SK-N-SH (cell line): ENCODE results near the gene CLEC4G. TPM values are rescaled to one million over a fixed set of nuclear protein-coding genes. Genes with fewer than 3 reads are reported as not detected.

Experiments
- CTCF ChIA-PET: fragments of 300-600, 350-600 bp; formaldehyde crosslinking; extraction: SDS; loops from one replicate; lab custom pipeline; 2021; lab: Yijun Ruan, JAX
- POLR2A ChIA-PET: fragments of 350-600 bp; sonication (Branson Sonifier 250); formaldehyde crosslinking; extraction: SDS; loops from one replicate; lab custom pipeline; 2020; ENCODE audit warnings: antibody characterized with exemption, inconsistent platforms; lab: Yijun Ruan, JAX
- DNase-seq: peaks from one replicate; pipeline ENCODE4 v3.0.0; 2012
- H2AFZ ChIP-seq: fragments of 200-600 bp; sonication (generic); 2 replicates; pipeline ENCODE4 v1.8.1; 2016; ENCODE audit warnings: antibody characterized with exemption, mild to moderate bottlenecking, low read depth
- H3F3A ChIP-seq: fragments of 200-600 bp; sonication (generic); replicated peaks from 2 replicates; pipeline ENCODE3; 2016; ENCODE audit warnings: antibody characterized with exemption, mild to moderate bottlenecking; ENCODE audit not compliant: insufficient read depth
- H3K27ac ChIP-seq, 2 experiments: fragments of 200-500 bp in 1 of 2; fragments of 200-600 bp in 1 of 2; sonication (Bioruptor generic) in 1 of 2; sonication (generic), shearing (Covaris generic) in 1 of 2; 2 replicates each; pipeline versions ENCODE4 v1.5.1 to v1.6.1; 2014 to 2016; ENCODE audit warnings: low read depth in 2 of 2, inconsistent platforms in 1 of 2, low read length in 1 of 2, mild to moderate bottlenecking in 1 of 2, mixed read lengths in 1 of 2
- H3K27me3 ChIP-seq: fragments of 200-600 bp; sonication (generic), shearing (Covaris generic); 2 replicates; pipeline ENCODE4 v1.6.1; 2016; ENCODE audit warnings: mixed run types; ENCODE audit not compliant: insufficient read depth
- H3K36me3 ChIP-seq, 2 experiments: fragments of 200-500 bp in 1 of 2; fragments of 200-600 bp in 1 of 2; sonication (Bioruptor generic) in 1 of 2; sonication (generic) in 1 of 2; replicated peaks in 1 of 2; 2 replicates each; pipeline versions ENCODE3 to v1.5.1; 2014 to 2016; ENCODE audit warnings: low read length in 1 of 2, mild to moderate bottlenecking in 1 of 2; ENCODE audit not compliant: insufficient read depth in 2 of 2, control insufficient read depth in 1 of 2
- H3K4me1 ChIP-seq, 2 experiments: fragments of 200-500 bp in 1 of 2; fragments of 200-600 bp in 1 of 2; sonication (Bioruptor generic) in 1 of 2; sonication (generic), shearing (Covaris generic) in 1 of 2; 2 replicates each; pipeline versions ENCODE4 v1.5.1 to v1.6.1; 2014 to 2016; ENCODE audit warnings: low read depth in 1 of 2, low read length in 1 of 2, mixed run types in 1 of 2; ENCODE audit not compliant: insufficient read depth in 2 of 2, control insufficient read depth in 1 of 2
- H3K4me2 ChIP-seq: fragments of 200-600 bp; sonication (generic), shearing (Covaris generic); 2 replicates; pipeline ENCODE4 v1.6.1; 2017; ENCODE audit warnings: mixed run types
- H3K4me3 ChIP-seq, 2 experiments: fragments of 200-500 bp in 1 of 2; fragments of 200-600 bp in 1 of 2; sonication (Bioruptor generic) in 1 of 2; sonication (generic), shearing (Covaris generic) in 1 of 2; 2 replicates each; pipeline versions ENCODE4 v1.5.1 to v1.8.1; 2014 to 2016; ENCODE audit warnings: low read depth in 2 of 2, inconsistent platforms in 1 of 2, low read length in 1 of 2, mild to moderate bottlenecking in 1 of 2, mixed read lengths in 1 of 2, moderate library complexity in 1 of 2
- H3K79me2 ChIP-seq: fragments of 200-600 bp; sonication (generic); 2 replicates; pipeline ENCODE4 v1.8.1; 2017; ENCODE audit warnings: mild to moderate bottlenecking; ENCODE audit not compliant: insufficient read depth
- H3K9ac ChIP-seq: fragments of 200-600 bp; sonication (generic); 2 replicates; pipeline ENCODE4 v1.6.1; 2017; ENCODE audit warnings: mixed run types
- H3K9me2 ChIP-seq: fragments of 200-600 bp; sonication (generic); 2 replicates; pipeline ENCODE4 v1.6.1; 2017; ENCODE audit warnings: mixed run types
- H3K9me3 ChIP-seq: fragments of 200-600 bp; sonication (generic); 2 replicates; pipeline ENCODE4 v1.6.1; 2017; ENCODE audit warnings: mixed run types, mild to moderate bottlenecking, moderate library complexity
- H4K20me1 ChIP-seq: fragments of 200-600 bp; sonication (generic); 2 replicates; pipeline ENCODE4 v1.6.1; 2017; ENCODE audit warnings: mild to moderate bottlenecking, mixed run types; ENCODE audit not compliant: insufficient read depth
- CHD2 ChIP-seq: fragments of 150-350 bp; IDR thresholded peaks from 2 replicates; pipeline ENCODE4 v1.6.1; 2018; ENCODE audit warnings: low read length; ENCODE audit not compliant: partially characterized antibody
- EP300 ChIP-seq, 2 experiments: IDR thresholded peaks; 2 replicates each; pipeline versions ENCODE4 v1.4.0 to v1.6.1; 2012; ENCODE audit warnings: borderline replicate concordance in 1 of 2, low read depth in 1 of 2, low read length in 1 of 2
- FOSL2 ChIP-seq: IDR thresholded peaks from 2 replicates; pipeline ENCODE4 v1.4.0; 2012; ENCODE audit warnings: low read depth, mild to moderate bottlenecking, moderate library complexity, borderline replicate concordance
- GABPA ChIP-seq: IDR thresholded peaks from 2 replicates; pipeline ENCODE4 v1.4.0; 2012; ENCODE audit warnings: low read depth, mild to moderate bottlenecking
- MXI1 ChIP-seq: IDR thresholded peaks from 2 replicates; pipeline ENCODE4 v1.6.1; 2012; ENCODE audit warnings: mild to moderate bottlenecking, low read depth, low read length, improper control_type of control experiment
- RAD21 ChIP-seq: IDR thresholded peaks from 2 replicates; pipeline ENCODE4 v1.6.1; 2012; ENCODE audit warnings: mild to moderate bottlenecking, low read length
- RCOR1 ChIP-seq: fragments of 150-350 bp; IDR thresholded peaks from 2 replicates; pipeline ENCODE4 v1.6.1; 2017; ENCODE audit warnings: antibody characterized with exemption, low read length
- RXRA ChIP-seq: IDR thresholded peaks from 2 replicates; pipeline ENCODE4 v1.4.0; 2012; ENCODE audit warnings: low read depth, mild to moderate bottlenecking, borderline replicate concordance
- YY1 ChIP-seq: IDR thresholded peaks from 2 replicates; pipeline ENCODE4 v1.4.0; 2012; ENCODE audit warnings: low read depth, mild to moderate bottlenecking
- WGBS: methylation state at CpG from one replicate; pipeline ENCODE4 v1.1.6; 2017; ENCODE audit warnings: low lambda C conversion rate; 5-methylcytosine and 5-hydroxymethylcytosine counted together
- polyA plus RNA-seq, 3 experiments: library from polyadenylated mRNA; depleted of rRNA; stranded (reverse); fragments of >200 nt; gene quantifications; 2 replicates each; pipeline ENCODE4 v1.2.3, GENCODE V29; 2012
- TF ChIP-seq, protein P1 (sequence below): IDR thresholded peaks from 2 replicates; pipeline ENCODE4 v1.4.0; 2012; ENCODE audit warnings: low read depth, borderline replicate concordance
- TF ChIP-seq, protein P2 (sequence below): fragments of 200-600 bp; sonication (generic); IDR thresholded peaks from 2 replicates; pipeline ENCODE4 v1.6.1; 2017; ENCODE audit warnings: antibody characterized with exemption, mild to moderate bottlenecking, moderate library complexity
- TF ChIP-seq, protein P3 (sequence below): fragments of 150-350 bp; IDR thresholded peaks from 2 replicates; pipeline ENCODE4 v1.6.1; 2017; ENCODE audit warnings: antibody characterized with exemption, low read length, low read depth, borderline replicate concordance

Gene CLEC4G
- polyA plus RNA-seq, 1 of the 3 experiments (the other 2 are of a cell fraction) = not detected

DNA sequence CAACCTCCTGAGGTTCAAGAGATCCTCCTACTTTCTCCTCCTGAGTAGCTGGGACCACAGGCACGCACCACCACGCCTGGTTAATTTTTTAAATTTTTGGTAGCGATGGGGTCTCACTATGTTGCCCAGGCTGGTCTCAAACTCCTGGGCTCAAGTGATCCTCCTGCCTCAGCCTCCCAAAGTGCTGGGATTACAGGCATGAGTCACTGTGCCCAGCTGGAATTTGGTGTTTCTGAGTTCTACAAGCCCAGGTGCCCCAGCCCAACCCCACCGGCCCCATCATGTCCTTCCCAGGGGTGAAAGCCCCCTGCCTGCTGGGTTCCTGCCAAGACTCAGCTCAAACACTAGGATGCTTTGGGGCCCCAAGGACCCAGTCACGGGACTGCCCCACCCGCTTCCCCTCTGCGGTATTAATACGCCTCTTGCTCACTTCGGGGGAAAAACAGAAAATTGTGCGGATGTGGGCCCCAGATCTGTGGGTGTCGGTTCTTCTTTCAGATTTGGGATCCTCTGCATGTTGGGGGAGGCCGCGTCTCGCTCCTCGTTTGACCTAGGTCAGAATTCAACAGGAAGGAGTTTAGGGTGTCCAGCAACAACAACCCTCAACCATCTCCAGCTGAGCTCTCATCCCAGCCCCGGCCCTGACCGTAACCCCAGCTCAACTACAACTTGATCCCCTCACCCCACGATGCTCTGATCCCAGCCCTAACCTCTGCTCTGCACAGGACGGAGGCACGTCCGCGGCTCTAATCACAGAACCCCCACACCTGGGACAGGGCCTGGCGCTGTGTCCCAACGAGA is 26.3 kb downstream of the CLEC4G start:
- Histone ChIP-seq H4K20me1 (no peaks in the 10 kb centered on the region), H3K9me2 (no peaks in the 10 kb centered on the region), H3K9me3 (no peaks in the 10 kb centered on the region), H3K4me2 (no peak overlapping the region), H3K4me3 (no peak overlapping the region), H2AFZ (no peak overlapping the region), H3K36me3 (no peaks in the 10 kb centered on the region), H3K27ac (no peak overlapping the region), H3K9ac (no peak overlapping the region), H3F3A (no peaks in the 10 kb centered on the region), H3K27me3 (peaks cover 64% of the 10 kb centered on the region), H3K4me1 (no peaks in the 10 kb centered on the region), H3K79me2 (no peaks in the 10 kb centered on the region)
- POLR2A ChIA-PET = no interaction called here
- WGBS = 29% methylated on average over 24 of the region's 24 CpGs
- TF ChIP-seq FOSL2 = no peak
- no peak for TF ChIP-seq YY1
- no peak for TF ChIP-seq GABPA
- no peak for TF ChIP-seq RAD21
- TF ChIP-seq EP300 (IDR thresholded peaks at IDR 0.05; ENCODE audit: borderline replicate concordance in 1 of 2, low read depth in 1 of 2, low read length in 1 of 2) = no peak
- no peak for TF ChIP-seq CHD2
- TF ChIP-seq, protein P1, sequence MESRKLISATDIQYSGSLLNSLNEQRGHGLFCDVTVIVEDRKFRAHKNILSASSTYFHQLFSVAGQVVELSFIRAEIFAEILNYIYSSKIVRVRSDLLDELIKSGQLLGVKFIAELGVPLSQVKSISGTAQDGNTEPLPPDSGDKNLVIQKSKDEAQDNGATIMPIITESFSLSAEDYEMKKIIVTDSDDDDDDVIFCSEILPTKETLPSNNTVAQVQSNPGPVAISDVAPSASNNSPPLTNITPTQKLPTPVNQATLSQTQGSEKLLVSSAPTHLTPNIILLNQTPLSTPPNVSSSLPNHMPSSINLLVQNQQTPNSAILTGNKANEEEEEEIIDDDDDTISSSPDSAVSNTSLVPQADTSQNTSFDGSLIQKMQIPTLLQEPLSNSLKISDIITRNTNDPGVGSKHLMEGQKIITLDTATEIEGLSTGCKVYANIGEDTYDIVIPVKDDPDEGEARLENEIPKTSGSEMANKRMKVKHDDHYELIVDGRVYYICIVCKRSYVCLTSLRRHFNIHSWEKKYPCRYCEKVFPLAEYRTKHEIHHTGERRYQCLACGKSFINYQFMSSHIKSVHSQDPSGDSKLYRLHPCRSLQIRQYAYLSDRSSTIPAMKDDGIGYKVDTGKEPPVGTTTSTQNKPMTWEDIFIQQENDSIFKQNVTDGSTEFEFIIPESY = no peak
- TF ChIP-seq, protein P2, sequence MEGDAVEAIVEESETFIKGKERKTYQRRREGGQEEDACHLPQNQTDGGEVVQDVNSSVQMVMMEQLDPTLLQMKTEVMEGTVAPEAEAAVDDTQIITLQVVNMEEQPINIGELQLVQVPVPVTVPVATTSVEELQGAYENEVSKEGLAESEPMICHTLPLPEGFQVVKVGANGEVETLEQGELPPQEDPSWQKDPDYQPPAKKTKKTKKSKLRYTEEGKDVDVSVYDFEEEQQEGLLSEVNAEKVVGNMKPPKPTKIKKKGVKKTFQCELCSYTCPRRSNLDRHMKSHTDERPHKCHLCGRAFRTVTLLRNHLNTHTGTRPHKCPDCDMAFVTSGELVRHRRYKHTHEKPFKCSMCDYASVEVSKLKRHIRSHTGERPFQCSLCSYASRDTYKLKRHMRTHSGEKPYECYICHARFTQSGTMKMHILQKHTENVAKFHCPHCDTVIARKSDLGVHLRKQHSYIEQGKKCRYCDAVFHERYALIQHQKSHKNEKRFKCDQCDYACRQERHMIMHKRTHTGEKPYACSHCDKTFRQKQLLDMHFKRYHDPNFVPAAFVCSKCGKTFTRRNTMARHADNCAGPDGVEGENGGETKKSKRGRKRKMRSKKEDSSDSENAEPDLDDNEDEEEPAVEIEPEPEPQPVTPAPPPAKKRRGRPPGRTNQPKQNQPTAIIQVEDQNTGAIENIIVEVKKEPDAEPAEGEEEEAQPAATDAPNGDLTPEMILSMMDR = no peak
- TF ChIP-seq, protein P3, sequence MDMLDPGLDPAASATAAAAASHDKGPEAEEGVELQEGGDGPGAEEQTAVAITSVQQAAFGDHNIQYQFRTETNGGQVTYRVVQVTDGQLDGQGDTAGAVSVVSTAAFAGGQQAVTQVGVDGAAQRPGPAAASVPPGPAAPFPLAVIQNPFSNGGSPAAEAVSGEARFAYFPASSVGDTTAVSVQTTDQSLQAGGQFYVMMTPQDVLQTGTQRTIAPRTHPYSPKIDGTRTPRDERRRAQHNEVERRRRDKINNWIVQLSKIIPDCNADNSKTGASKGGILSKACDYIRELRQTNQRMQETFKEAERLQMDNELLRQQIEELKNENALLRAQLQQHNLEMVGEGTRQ = no peak
- no peak for TF ChIP-seq RXRA
- no peak for TF ChIP-seq MXI1
- no peak for TF ChIP-seq RCOR1
- no peak for DNase-seq
- CTCF ChIA-PET = interaction anchor here (0.8 kb wide), 1 partner anchor 25 kb away, joined by 4 read pairs; the partner anchor contains the start of gene TRAPPC5
